ENCODE data around the gene FGF12.

The FGF12 gene

GRCh38 chr3:192629429-192629828, 97.9 kb downstream of the FGF12 start:
- TF ChIP-seq ZFP30 (CRISPR knock-in tag; IDR thresholded peaks at IDR 0.05) = no peak
- no peak for TF ChIP-seq GLIS3 (CRISPR knock-in tag; IDR thresholded peaks at IDR 0.05)
- TF ChIP-seq CSRNP3 (CRISPR knock-in tag; IDR thresholded peaks at IDR 0.05) = no peak
- TF ChIP-seq RARB (CRISPR knock-in tag; IDR thresholded peaks at IDR 0.05) = no peak
- no peak for TF ChIP-seq BACH2 (CRISPR knock-in tag; IDR thresholded peaks at IDR 0.05; ENCODE audit: borderline replicate concordance)
- no peak for TF ChIP-seq TCF4 (CRISPR knock-in tag; IDR thresholded peaks at IDR 0.05; ENCODE audit: borderline replicate concordance)
- no peak for TF ChIP-seq CREB5 (CRISPR knock-in tag; IDR thresholded peaks at IDR 0.05; ENCODE audit: low read depth)
- TF ChIP-seq ESRRG (CRISPR knock-in tag; IDR thresholded peaks at IDR 0.05) = no peak
- TF ChIP-seq PATZ1 (CRISPR knock-in tag; IDR thresholded peaks at IDR 0.05; ENCODE audit: borderline replicate concordance) = no peak
- no peak for TF ChIP-seq CSDC2 (CRISPR knock-in tag; IDR thresholded peaks at IDR 0.05)
- TF ChIP-seq ISL1 (CRISPR knock-in tag; IDR thresholded peaks at IDR 0.05) = no peak
- no peak for ATAC-seq

- no peak for ATAC-seq
- TF ChIP-seq ZNF70 (CRISPR knock-in tag; IDR thresholded peaks at IDR 0.05) = no peak
Observed at GRCh38 chr3:192621909-192622308, 105.4 kb downstream of the FGF12 start.

- no peak for TF ChIP-seq PPARA (CRISPR knock-in tag; IDR thresholded peaks at IDR 0.05; ENCODE audit: borderline replicate concordance)
- TF ChIP-seq CSDC2 (CRISPR knock-in tag; IDR thresholded peaks at IDR 0.05) = no peak
- no peak for ATAC-seq
Observed at GRCh38 chr3:192620275-192620674, 107.1 kb downstream of the FGF12 start.

- no peak for TF ChIP-seq GLIS3 (CRISPR knock-in tag; IDR thresholded peaks at IDR 0.05)
- no peak for TF ChIP-seq ZFP3 (CRISPR knock-in tag; IDR thresholded peaks at IDR 0.05)
- TF ChIP-seq ZNF70 (CRISPR knock-in tag; IDR thresholded peaks at IDR 0.05) = no peak
- TF ChIP-seq ZFP30 (CRISPR knock-in tag; IDR thresholded peaks at IDR 0.05) = no peak
- TF ChIP-seq TOX (CRISPR knock-in tag; IDR thresholded peaks at IDR 0.05; ENCODE audit: borderline replicate concordance) = no peak
- no peak for TF ChIP-seq TCF4 (CRISPR knock-in tag; IDR thresholded peaks at IDR 0.05; ENCODE audit: borderline replicate concordance)
- no peak for TF ChIP-seq POU6F1 (CRISPR knock-in tag; IDR thresholded peaks at IDR 0.05; ENCODE audit: borderline replicate concordance, low read depth)
- no peak for TF ChIP-seq CREB5 (CRISPR knock-in tag; IDR thresholded peaks at IDR 0.05; ENCODE audit: low read depth)
- no peak for TF ChIP-seq TSHZ2 (CRISPR knock-in tag; IDR thresholded peaks at IDR 0.05)
- TF ChIP-seq RARB (CRISPR knock-in tag; IDR thresholded peaks at IDR 0.05) = no peak
- no peak for TF ChIP-seq ARNTL (CRISPR knock-in tag; IDR thresholded peaks at IDR 0.05; ENCODE audit: borderline replicate concordance, low read depth)
- no peak for TF ChIP-seq ZNF8 (CRISPR knock-in tag; IDR thresholded peaks at IDR 0.05)
- no peak for TF ChIP-seq SNAI2 (CRISPR knock-in tag; IDR thresholded peaks at IDR 0.05)
- no peak for TF ChIP-seq PPARA (CRISPR knock-in tag; IDR thresholded peaks at IDR 0.05; ENCODE audit: borderline replicate concordance)
- no peak for TF ChIP-seq ZC3H10 (CRISPR knock-in tag; IDR thresholded peaks at IDR 0.05)
- no peak for TF ChIP-seq OSR1 (CRISPR knock-in tag; IDR thresholded peaks at IDR 0.05)
- no peak for ATAC-seq
Observed at GRCh38 chr3:192611411-192611810, 115.9 kb downstream of the FGF12 start.
